ENCODE results near the gene DNAH14. TPM values are rescaled to one million over a fixed set of nuclear protein-coding genes. Genes with fewer than 3 reads are reported as not detected.
"Not testable (repeated sequence)": the region's sequence is repeated elsewhere in the genome, so short reads cannot be mapped to it uniquely, and the experiment has no call there.

Gene DNAH14
- polyA plus RNA-seq, 1 donor from 2014 or later, result 24.9 TPM

DNA sequence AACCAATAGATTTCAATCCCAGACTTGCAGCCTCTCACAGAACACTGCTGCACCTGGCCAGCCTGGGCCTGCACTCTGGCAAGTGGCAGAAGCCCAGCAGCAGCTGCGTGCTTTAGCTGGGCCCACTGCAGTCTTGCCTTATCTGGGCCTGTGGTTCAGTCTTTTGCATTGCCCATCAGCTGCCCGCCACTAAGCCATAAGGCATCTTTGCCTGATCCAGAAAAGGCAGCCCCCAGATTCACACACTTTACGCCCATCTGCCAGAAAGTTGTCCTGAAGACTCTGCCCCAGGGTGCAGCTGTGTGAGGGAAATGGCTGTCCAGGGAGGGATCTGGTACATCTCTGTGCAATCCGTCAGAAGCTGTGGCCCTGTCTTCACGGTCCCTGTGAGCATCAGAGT, 217.0 kb downstream of the DNAH14 start:
- H3K27ac ChIP-seq (ENCODE audit: low read length), result no peak overlapping the region
- H3F3A ChIP-seq (ENCODE audit: insufficient read depth, low read length, poor library complexity, severe bottlenecking), result no peaks in the 10 kb centered on the region
- no peaks in the 10 kb centered on the region for H3K9me3 ChIP-seq (ENCODE audit: low read length)
- no peaks in the 10 kb centered on the region for H3K9me2 ChIP-seq (ENCODE audit: insufficient read depth, low read length)
- no peak overlapping the region for H2AFZ ChIP-seq (ENCODE audit: low read depth, low read length)
- H3K4me3 ChIP-seq (ENCODE audit: low read length), result no peak overlapping the region
- H3K27me3 ChIP-seq (ENCODE audit: insufficient read depth, low read depth, low read length), result no peaks in the 10 kb centered on the region
- no peak overlapping the region for H3K4me2 ChIP-seq (ENCODE audit: low read length)
- no peaks in the 10 kb centered on the region for H4K20me1 ChIP-seq (ENCODE audit: insufficient read depth)
- no peaks in the 10 kb centered on the region for H3K36me3 ChIP-seq (ENCODE audit: insufficient read depth, low read length)
- no peak for TF ChIP-seq RAD21 (conservative IDR thresholded peaks at IDR 0.05)
- no peak for TF ChIP-seq MXI1 (conservative IDR thresholded peaks at IDR 0.05; ENCODE audit: poor library complexity, severe bottlenecking)
- TF ChIP-seq, protein P1, sequence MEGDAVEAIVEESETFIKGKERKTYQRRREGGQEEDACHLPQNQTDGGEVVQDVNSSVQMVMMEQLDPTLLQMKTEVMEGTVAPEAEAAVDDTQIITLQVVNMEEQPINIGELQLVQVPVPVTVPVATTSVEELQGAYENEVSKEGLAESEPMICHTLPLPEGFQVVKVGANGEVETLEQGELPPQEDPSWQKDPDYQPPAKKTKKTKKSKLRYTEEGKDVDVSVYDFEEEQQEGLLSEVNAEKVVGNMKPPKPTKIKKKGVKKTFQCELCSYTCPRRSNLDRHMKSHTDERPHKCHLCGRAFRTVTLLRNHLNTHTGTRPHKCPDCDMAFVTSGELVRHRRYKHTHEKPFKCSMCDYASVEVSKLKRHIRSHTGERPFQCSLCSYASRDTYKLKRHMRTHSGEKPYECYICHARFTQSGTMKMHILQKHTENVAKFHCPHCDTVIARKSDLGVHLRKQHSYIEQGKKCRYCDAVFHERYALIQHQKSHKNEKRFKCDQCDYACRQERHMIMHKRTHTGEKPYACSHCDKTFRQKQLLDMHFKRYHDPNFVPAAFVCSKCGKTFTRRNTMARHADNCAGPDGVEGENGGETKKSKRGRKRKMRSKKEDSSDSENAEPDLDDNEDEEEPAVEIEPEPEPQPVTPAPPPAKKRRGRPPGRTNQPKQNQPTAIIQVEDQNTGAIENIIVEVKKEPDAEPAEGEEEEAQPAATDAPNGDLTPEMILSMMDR (IDR thresholded peaks at IDR 0.05; ENCODE audit: poor library complexity, severe bottlenecking), result no peak
- TF ChIP-seq SMC3 (conservative IDR thresholded peaks at IDR 0.05; ENCODE audit: poor library complexity), result no peak
- TF ChIP-seq POLR2AphosphoS5 (IDR thresholded peaks at IDR 0.05), result no peak
- TF ChIP-seq, protein P2, sequence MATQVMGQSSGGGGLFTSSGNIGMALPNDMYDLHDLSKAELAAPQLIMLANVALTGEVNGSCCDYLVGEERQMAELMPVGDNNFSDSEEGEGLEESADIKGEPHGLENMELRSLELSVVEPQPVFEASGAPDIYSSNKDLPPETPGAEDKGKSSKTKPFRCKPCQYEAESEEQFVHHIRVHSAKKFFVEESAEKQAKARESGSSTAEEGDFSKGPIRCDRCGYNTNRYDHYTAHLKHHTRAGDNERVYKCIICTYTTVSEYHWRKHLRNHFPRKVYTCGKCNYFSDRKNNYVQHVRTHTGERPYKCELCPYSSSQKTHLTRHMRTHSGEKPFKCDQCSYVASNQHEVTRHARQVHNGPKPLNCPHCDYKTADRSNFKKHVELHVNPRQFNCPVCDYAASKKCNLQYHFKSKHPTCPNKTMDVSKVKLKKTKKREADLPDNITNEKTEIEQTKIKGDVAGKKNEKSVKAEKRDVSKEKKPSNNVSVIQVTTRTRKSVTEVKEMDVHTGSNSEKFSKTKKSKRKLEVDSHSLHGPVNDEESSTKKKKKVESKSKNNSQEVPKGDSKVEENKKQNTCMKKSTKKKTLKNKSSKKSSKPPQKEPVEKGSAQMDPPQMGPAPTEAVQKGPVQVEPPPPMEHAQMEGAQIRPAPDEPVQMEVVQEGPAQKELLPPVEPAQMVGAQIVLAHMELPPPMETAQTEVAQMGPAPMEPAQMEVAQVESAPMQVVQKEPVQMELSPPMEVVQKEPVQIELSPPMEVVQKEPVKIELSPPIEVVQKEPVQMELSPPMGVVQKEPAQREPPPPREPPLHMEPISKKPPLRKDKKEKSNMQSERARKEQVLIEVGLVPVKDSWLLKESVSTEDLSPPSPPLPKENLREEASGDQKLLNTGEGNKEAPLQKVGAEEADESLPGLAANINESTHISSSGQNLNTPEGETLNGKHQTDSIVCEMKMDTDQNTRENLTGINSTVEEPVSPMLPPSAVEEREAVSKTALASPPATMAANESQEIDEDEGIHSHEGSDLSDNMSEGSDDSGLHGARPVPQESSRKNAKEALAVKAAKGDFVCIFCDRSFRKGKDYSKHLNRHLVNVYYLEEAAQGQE (IDR thresholded peaks at IDR 0.05; ENCODE audit: borderline replicate concordance), result no peak
- TF ChIP-seq EZH2 (IDR thresholded peaks at IDR 0.05; ENCODE audit: borderline replicate concordance, insufficient read depth, low read length, poor library complexity, severe bottlenecking), result no peak
- no peak for TF ChIP-seq EP300 (conservative IDR thresholded peaks at IDR 0.05; ENCODE audit: poor library complexity, severe bottlenecking)
- TF ChIP-seq TAF1 (IDR thresholded peaks at IDR 0.05; ENCODE audit: low read depth), result no peak
- no peak overlapping the region for H3K9ac ChIP-seq (ENCODE audit: low read length)
- H3K79me2 ChIP-seq (replicated peaks; ENCODE audit: insufficient read depth, low read length), result no peaks in the 10 kb centered on the region

DNA sequence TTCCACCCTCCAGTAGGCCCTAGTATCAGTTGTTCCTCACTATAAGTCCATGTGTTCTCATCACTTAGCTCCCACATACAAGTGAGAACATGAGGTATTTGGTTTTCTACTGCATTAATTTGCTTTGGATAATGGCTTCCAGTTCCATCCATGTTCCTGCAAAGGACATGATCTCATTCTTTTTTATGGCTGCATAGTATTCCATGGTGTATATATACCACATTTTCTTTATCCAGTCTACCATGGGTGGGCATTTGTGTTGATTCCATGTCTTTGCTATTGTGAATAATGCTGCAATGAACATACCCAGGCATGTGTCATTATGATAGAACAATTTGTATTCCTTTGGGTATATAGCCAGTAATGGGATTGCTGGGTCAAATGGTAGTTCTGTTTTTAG, 218.3 kb downstream of the DNAH14 start:
- H3K79me2 ChIP-seq (replicated peaks; ENCODE audit: insufficient read depth, low read length); H3K9me3 ChIP-seq (ENCODE audit: low read length); H3F3A ChIP-seq (ENCODE audit: insufficient read depth, low read length, poor library complexity, severe bottlenecking); H3K27me3 ChIP-seq (ENCODE audit: insufficient read depth, low read depth, low read length); H4K20me1 ChIP-seq (ENCODE audit: insufficient read depth); H3K4me2 ChIP-seq (ENCODE audit: low read length); H3K36me3 ChIP-seq (ENCODE audit: insufficient read depth, low read length); H3K4me3 ChIP-seq (ENCODE audit: low read length); H3K9me2 ChIP-seq (ENCODE audit: insufficient read depth, low read length); H2AFZ ChIP-seq (ENCODE audit: low read depth, low read length); H3K27ac ChIP-seq (ENCODE audit: low read length); H3K9ac ChIP-seq (ENCODE audit: low read length): not testable (repeated sequence)

DNA sequence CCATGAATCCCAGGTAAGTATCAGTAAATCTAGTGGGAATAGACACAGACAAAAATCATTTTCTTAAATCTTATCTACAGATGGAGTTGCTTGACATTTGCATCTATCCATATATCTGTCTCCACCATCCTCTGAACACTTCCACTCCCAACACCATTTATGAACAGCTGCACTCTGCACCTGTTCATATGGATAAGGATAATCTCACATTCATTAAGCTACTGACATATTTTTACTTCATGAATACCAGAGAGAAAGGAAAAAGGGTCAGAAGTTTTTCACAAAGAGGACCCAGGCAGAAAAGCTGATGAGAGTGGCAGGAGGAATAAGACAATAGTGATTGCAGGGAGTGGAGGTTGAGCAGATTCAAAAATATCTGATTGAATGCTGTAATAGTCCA, 222.6 kb downstream of the DNAH14 start:
- H3K27me3 ChIP-seq (ENCODE audit: insufficient read depth, low read depth, low read length), result no peaks in the 10 kb centered on the region
- no peak for TF ChIP-seq RAD21 (conservative IDR thresholded peaks at IDR 0.05)
- TF ChIP-seq, protein P1 (IDR thresholded peaks at IDR 0.05; ENCODE audit: poor library complexity, severe bottlenecking), result no peak
- no peak for TF ChIP-seq MXI1 (conservative IDR thresholded peaks at IDR 0.05; ENCODE audit: poor library complexity, severe bottlenecking)
- no peak overlapping the region for H3K4me2 ChIP-seq (ENCODE audit: low read length)
- H3K27ac ChIP-seq (ENCODE audit: low read length), result no peak overlapping the region
- no peaks in the 10 kb centered on the region for H4K20me1 ChIP-seq (ENCODE audit: insufficient read depth)
- H3K79me2 ChIP-seq (replicated peaks; ENCODE audit: insufficient read depth, low read length), result no peaks in the 10 kb centered on the region
- H3K9me2 ChIP-seq (ENCODE audit: insufficient read depth, low read length), result no peaks in the 10 kb centered on the region
- H3K36me3 ChIP-seq (ENCODE audit: insufficient read depth, low read length), result no peaks in the 10 kb centered on the region
- H3K9ac ChIP-seq (ENCODE audit: low read length), result no peak overlapping the region
- H3K9me3 ChIP-seq (ENCODE audit: low read length), result no peaks in the 10 kb centered on the region
- no peak overlapping the region for H2AFZ ChIP-seq (ENCODE audit: low read depth, low read length)
- H3K4me3 ChIP-seq (ENCODE audit: low read length), result no peak overlapping the region
- no peaks in the 10 kb centered on the region for H3F3A ChIP-seq (ENCODE audit: insufficient read depth, low read length, poor library complexity, severe bottlenecking)
